ENCODE measurements around the gene PTGES2. TPM values are rescaled to one million over a fixed set of nuclear protein-coding genes. Genes with fewer than 3 reads are reported as not detected.

PTGES2 gene
- total and polyA plus RNA-seq, 9 of the 15 experiments (the other 6 are each of a cell fraction or from before 2014, with no cell fraction given) = 2.4 to 196 (median 90.1) TPM

DNA sequence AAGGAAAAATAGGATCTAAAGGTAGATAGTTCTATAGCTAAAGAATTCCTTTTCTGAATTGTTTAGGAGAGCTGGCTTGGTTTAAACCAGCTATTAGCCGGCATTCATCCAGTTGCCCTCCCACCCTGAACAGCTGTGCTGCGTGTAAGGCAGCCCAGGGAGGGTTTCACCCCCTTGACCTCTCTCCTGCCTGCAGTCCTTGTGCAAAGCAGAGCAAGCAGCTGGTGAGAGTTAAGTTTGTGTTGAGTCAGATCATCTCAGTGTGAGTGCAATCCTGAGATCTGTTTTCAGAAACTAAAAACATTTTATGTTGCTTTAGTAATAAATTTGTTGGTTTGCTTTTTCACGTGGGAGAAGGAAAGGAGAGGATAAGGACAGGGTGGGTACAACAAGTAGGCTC lies 46.5 kb downstream of the PTGES2 start (continued):
- no peak for TF ChIP-seq ZBTB26 (CRISPR knock-in tag; IDR thresholded peaks at IDR 0.05)
- TF ChIP-seq CREB1 (IDR thresholded peaks at IDR 0.05) = no peak
- TF ChIP-seq CREB1 (CRISPR knock-in tag; IDR thresholded peaks at IDR 0.05) = peak; percentile 44; the same call in 1 of the 2 replicates
- TF ChIP-seq, protein P1, sequence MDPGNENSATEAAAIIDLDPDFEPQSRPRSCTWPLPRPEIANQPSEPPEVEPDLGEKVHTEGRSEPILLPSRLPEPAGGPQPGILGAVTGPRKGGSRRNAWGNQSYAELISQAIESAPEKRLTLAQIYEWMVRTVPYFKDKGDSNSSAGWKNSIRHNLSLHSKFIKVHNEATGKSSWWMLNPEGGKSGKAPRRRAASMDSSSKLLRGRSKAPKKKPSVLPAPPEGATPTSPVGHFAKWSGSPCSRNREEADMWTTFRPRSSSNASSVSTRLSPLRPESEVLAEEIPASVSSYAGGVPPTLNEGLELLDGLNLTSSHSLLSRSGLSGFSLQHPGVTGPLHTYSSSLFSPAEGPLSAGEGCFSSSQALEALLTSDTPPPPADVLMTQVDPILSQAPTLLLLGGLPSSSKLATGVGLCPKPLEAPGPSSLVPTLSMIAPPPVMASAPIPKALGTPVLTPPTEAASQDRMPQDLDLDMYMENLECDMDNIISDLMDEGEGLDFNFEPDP (CRISPR knock-in tag; IDR thresholded peaks at IDR 0.05) = no peak
- TF ChIP-seq ZNF639 (CRISPR knock-in tag; conservative IDR thresholded peaks at IDR 0.05 in 1 of 2, IDR thresholded peaks at IDR 0.05 in 1 of 2) = 0 out of 4 replicates have a peak, but pooled peaks of 1 of the 2 experiments have one; percentile 18
- TF ChIP-seq THRB (CRISPR knock-in tag; conservative IDR thresholded peaks at IDR 0.05) = no peak
- no peak for TF ChIP-seq TGIF2 (CRISPR knock-in tag; IDR thresholded peaks at IDR 0.05)
- TF ChIP-seq NR2C2 (CRISPR knock-in tag; IDR thresholded peaks at IDR 0.05) = no peak
- TF ChIP-seq NR2C2 (tag; IDR thresholded peaks at IDR 0.05) = peak; percentile 72
- TF ChIP-seq, protein P2, sequence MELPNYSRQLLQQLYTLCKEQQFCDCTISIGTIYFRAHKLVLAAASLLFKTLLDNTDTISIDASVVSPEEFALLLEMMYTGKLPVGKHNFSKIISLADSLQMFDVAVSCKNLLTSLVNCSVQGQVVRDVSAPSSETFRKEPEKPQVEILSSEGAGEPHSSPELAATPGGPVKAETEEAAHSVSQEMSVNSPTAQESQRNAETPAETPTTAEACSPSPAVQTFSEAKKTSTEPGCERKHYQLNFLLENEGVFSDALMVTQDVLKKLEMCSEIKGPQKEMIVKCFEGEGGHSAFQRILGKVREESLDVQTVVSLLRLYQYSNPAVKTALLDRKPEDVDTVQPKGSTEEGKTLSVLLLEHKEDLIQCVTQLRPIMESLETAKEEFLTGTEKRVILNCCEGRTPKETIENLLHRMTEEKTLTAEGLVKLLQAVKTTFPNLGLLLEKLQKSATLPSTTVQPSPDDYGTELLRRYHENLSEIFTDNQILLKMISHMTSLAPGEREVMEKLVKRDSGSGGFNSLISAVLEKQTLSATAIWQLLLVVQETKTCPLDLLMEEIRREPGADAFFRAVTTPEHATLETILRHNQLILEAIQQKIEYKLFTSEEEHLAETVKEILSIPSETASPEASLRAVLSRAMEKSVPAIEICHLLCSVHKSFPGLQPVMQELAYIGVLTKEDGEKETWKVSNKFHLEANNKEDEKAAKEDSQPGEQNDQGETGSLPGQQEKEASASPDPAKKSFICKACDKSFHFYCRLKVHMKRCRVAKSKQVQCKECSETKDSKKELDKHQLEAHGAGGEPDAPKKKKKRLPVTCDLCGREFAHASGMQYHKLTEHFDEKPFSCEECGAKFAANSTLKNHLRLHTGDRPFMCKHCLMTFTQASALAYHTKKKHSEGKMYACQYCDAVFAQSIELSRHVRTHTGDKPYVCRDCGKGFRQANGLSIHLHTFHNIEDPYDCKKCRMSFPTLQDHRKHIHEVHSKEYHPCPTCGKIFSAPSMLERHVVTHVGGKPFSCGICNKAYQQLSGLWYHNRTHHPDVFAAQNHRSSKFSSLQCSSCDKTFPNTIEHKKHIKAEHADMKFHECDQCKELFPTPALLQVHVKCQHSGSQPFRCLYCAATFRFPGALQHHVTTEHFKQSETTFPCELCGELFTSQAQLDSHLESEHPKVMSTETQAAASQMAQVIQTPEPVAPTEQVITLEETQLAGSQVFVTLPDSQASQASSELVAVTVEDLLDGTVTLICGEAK (IDR thresholded peaks at IDR 0.05) = no peak
- TF ChIP-seq, protein P2 (CRISPR knock-in tag; IDR thresholded peaks at IDR 0.05) = no peak
- TF ChIP-seq PHTF2 (CRISPR knock-in tag; IDR thresholded peaks at IDR 0.05) = no peak
- no peak for TF ChIP-seq ZNF717 (CRISPR knock-in tag; IDR thresholded peaks at IDR 0.05)
- no peak for TF ChIP-seq IRF2 (CRISPR knock-in tag; IDR thresholded peaks at IDR 0.05)
